Vagina (tissue), 2 donors: ENCODE data around the gene HM13. TPM values are rescaled to one million over a fixed set of nuclear protein-coding genes. Genes with fewer than 3 reads are reported as not detected.

ENCODE experiments used
- DNase-seq, 2 donors: peaks; one replicate each; pipeline ENCODE4 v3.0.0-alpha.2; 2017; ENCODE audit errors: extremely low spot score in 2 of 2
- H3K27ac ChIP-seq: fragments of 200-600 bp; sonication (generic); one replicate; pipeline ENCODE4 v1.5.1; 2019
- H3K27me3 ChIP-seq: fragments of 200-600 bp; sonication (generic); one replicate; pipeline ENCODE4 v1.5.1; 2019
- H3K36me3 ChIP-seq, 2 donors: fragments of 200-600 bp; sonication (generic); one replicate each; pipeline ENCODE4 v1.5.1; 2017 to 2019
- H3K4me1 ChIP-seq: fragments of 200-600 bp; sonication (generic); one replicate; pipeline ENCODE4 v1.5.1; 2019
- H3K4me3 ChIP-seq, 2 donors: fragments of 200-600 bp; sonication (generic); 1 replicate in 1 of 2; 2 replicates in 1 of 2; pipeline ENCODE4 v1.5.1; 2016 to 2019
- H3K9me3 ChIP-seq: fragments of 200-600 bp; sonication (generic); one replicate; pipeline ENCODE4 v1.5.1; 2019
- POLR2A ChIP-seq, 2 donors: fragments of 450-650 bp; IDR thresholded peaks; one replicate each; pipeline ENCODE4 v1.6.1; 2017; ENCODE audit warnings: antibody characterized with exemption in 2 of 2, mild to moderate bottlenecking in 2 of 2, moderate library complexity in 2 of 2
- POLR2AphosphoS5 ChIP-seq, 2 donors: sonication (generic); formaldehyde crosslinking; IDR thresholded peaks; one replicate each; pipeline ENCODE4 v1.9.0; 2017; ENCODE audit warnings: antibody characterized with exemption in 2 of 2, mild to moderate bottlenecking in 2 of 2, low read depth in 1 of 2; ENCODE audit not compliant: insufficient read depth in 1 of 2
- intact Hi-C: fragments of 100-400 bp; cut with DNase I; formaldehyde crosslinking; loops from one replicate; pipeline ENCODE4 v1.15.1; 2023
- total RNA-seq: library from RNA; depleted of rRNA; stranded (reverse); fragments of >200 nt; gene quantifications from one replicate; pipeline ENCODE4 v1.2.3, GENCODE V29; 2016
- TF ChIP-seq, protein P1 (sequence below), 3 experiments: fragments of 450-650 bp in 2 of 3; fragments of 200-600 bp in 1 of 3; sonication (generic) in 1 of 3; IDR thresholded peaks; one replicate each; pipeline ENCODE4 v1.5.1; 2017 to 2019; ENCODE audit warnings: antibody characterized with exemption in 3 of 3, mild to moderate bottlenecking in 2 of 3, moderate library complexity in 2 of 3

Gene HM13
- total RNA-seq, 1 donor from 2014 or later, result 77.8 TPM

GRCh38 chr20:31550099-31550498 is 35.9 kb downstream of the HM13 start:
- TF ChIP-seq POLR2AphosphoS5 (IDR thresholded peaks at IDR 0.05; ENCODE audit: insufficient read depth in 1 of 2, low read depth in 1 of 2) (no peak), POLR2A (IDR thresholded peaks at IDR 0.05) (no peak)
- TF ChIP-seq, protein P1, sequence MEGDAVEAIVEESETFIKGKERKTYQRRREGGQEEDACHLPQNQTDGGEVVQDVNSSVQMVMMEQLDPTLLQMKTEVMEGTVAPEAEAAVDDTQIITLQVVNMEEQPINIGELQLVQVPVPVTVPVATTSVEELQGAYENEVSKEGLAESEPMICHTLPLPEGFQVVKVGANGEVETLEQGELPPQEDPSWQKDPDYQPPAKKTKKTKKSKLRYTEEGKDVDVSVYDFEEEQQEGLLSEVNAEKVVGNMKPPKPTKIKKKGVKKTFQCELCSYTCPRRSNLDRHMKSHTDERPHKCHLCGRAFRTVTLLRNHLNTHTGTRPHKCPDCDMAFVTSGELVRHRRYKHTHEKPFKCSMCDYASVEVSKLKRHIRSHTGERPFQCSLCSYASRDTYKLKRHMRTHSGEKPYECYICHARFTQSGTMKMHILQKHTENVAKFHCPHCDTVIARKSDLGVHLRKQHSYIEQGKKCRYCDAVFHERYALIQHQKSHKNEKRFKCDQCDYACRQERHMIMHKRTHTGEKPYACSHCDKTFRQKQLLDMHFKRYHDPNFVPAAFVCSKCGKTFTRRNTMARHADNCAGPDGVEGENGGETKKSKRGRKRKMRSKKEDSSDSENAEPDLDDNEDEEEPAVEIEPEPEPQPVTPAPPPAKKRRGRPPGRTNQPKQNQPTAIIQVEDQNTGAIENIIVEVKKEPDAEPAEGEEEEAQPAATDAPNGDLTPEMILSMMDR (IDR thresholded peaks at IDR 0.05), result no peak
- H3K4me1 ChIP-seq, result peaks cover 26% of the 10 kb centered on the region
- peaks cover 0 to 36% of the 10 kb centered on the region in 2 donors for H3K36me3 ChIP-seq
- intact Hi-C loops, result no loop called here
- no peaks in the 10 kb centered on the region for H3K9me3 ChIP-seq
- no peak overlapping the region for H3K4me3 ChIP-seq
- no peak overlapping the region for H3K27ac ChIP-seq
- no peak for DNase-seq
- no peaks in the 10 kb centered on the region for H3K27me3 ChIP-seq

DNA sequence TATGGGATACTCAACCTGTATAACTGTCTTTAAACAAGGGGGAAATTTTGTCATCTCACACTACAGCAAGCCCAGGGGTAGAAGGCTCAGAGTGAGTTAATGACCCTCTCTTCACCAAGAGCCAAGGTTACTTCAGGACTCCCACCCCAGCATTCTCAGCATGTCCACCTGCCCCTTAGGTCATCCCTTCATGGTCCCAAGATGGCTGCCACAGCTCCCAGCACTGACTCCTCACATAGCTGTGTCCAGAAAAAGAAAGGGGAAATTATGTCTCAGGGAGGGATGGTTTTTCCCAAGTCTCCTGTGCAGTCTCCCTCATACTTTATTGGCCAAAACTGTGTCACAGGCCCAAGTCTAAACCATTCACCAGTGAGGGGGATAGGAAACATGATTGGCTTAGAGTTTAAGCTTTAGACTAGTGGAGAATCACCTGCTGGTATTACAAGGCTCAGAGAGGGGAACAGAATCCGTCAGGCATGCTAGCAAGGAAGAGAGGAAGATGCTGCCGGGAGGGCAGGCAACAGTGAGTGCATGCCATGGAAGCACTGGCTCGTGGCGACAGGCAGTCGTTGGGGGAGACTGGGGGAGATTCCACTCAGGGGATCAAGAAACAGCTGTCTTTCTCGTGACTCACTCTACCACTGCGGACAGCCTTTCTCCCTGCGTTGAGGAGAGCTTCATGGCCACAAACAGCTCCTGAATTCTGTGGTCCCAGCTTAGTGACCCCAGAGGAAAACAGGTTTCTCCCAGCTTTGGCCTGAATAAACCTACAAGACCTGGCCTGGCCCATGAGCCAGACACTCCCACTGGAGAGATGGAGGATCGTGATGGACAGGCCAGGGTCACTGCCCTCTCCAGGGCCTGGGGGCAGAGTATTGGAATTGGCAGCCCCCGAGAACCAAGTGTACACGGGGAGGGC is 37.2 kb downstream of the HM13 start:
- no peak overlapping the region for H3K27ac ChIP-seq
- no peaks in the 10 kb centered on the region for H3K27me3 ChIP-seq
- H3K4me1 ChIP-seq, result peaks cover 15% of the 10 kb centered on the region
- intact Hi-C loops, result no loop called here
- peaks cover 0 to 36% of the 10 kb centered on the region in 2 donors for H3K36me3 ChIP-seq
- no peak for DNase-seq
- no peak for TF ChIP-seq POLR2AphosphoS5 (IDR thresholded peaks at IDR 0.05; ENCODE audit: insufficient read depth in 1 of 2, low read depth in 1 of 2)
- TF ChIP-seq, protein P1 (IDR thresholded peaks at IDR 0.05), result no peak
- TF ChIP-seq POLR2A (IDR thresholded peaks at IDR 0.05), result no peak
- H3K4me3 ChIP-seq, result no peak overlapping the region
- H3K9me3 ChIP-seq, result no peaks in the 10 kb centered on the region

DNA sequence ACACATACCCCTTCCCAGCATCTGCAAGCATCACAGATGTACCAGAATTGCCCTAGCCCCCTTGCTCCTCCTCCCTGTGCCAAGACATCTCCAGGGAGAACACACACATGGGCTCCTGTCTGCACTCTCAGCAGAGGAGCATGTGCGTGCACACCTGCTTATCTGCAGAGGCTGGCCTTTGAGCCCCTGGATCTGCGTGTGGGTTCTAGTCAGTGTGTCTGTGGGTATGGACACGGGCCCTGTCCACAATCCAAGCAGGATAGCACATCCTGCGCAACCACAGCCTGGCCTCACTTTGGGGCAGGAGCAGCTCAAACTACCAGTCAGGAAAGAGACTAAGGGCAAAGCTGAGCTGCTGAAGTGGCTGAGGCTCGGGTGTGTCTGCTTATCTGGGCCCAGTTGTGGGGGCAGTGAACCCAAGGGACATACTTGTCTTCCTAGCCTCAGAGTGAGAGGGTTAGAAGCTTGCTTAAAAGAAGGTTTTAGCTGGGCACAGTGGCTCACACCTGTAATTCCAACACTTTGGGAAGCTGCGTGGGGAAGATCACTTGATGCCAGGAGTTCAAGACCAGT is 41.0 kb downstream of the HM13 start:
- H3K36me3 ChIP-seq, result peaks cover 0 to 27% of the 10 kb centered on the region in 2 donors
- TF ChIP-seq POLR2AphosphoS5 (IDR thresholded peaks at IDR 0.05; ENCODE audit: insufficient read depth in 1 of 2, low read depth in 1 of 2), result no peak
- TF ChIP-seq, protein P1 (IDR thresholded peaks at IDR 0.05), result no peak
- no peak for TF ChIP-seq POLR2A (IDR thresholded peaks at IDR 0.05)
- H3K4me1 ChIP-seq, result peaks cover 6% of the 10 kb centered on the region
- intact Hi-C loops, result no loop called here
- H3K9me3 ChIP-seq, result no peaks in the 10 kb centered on the region
- no peak for DNase-seq
- no peak overlapping the region for H3K27ac ChIP-seq
- no peaks in the 10 kb centered on the region for H3K27me3 ChIP-seq
- H3K4me3 ChIP-seq, result no peak overlapping the region

DNA sequence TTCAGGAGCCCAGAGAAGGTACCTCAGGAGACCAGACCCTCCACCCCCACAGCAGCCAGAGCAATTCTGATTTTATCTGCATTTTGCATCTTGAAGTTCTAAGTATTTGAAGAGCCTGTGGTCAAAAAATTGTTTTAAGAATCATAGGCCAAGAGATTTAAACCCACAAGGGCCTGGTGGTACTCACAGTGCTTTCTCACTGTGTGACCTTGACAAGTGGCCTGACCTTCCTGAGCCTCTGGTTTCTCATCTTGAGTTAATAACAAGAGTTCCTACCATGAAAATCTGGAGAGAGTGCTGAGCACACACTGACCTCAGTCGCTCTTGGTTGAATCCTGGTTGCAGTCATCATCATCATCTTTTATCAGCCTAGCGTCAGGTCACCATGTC is 45.5 kb downstream of the HM13 start:
- H3K9me3 ChIP-seq, result no peaks in the 10 kb centered on the region
- no peak overlapping the region for H3K4me3 ChIP-seq
- H3K36me3 ChIP-seq, result peaks cover 0 to 38% of the 10 kb centered on the region in 2 donors
- no peak for DNase-seq
- TF ChIP-seq, protein P1 (IDR thresholded peaks at IDR 0.05), result no peak
- TF ChIP-seq POLR2AphosphoS5 (IDR thresholded peaks at IDR 0.05; ENCODE audit: insufficient read depth in 1 of 2, low read depth in 1 of 2) (no peak), POLR2A (IDR thresholded peaks at IDR 0.05) (no peak)
- H3K27ac ChIP-seq, result peak overlapping the region; percentile 51
- H3K4me1 ChIP-seq, result peaks cover 27% of the 10 kb centered on the region
- intact Hi-C loops, result no loop called here
- no peaks in the 10 kb centered on the region for H3K27me3 ChIP-seq
